Cardiac fibroblast (primary cell): ENCODE results near the gene WDR55.

Experiments used
- DNase-seq, 2 donors: peaks; one replicate each; pipeline versions ENCODE4 v3.0.0 to v3.0.0-alpha.2; 2010; ENCODE audit warnings: low read depth in 2 of 2
- H3K4me3 ChIP-seq, 2 donors: replicated peaks in 1 of 2; 1 replicate in 1 of 2; 2 replicates in 1 of 2; pipeline ENCODE4 v1.5.1; 2011; ENCODE audit warnings: low read depth in 2 of 2, low read length in 2 of 2, mild to moderate bottlenecking in 2 of 2, moderate library complexity in 1 of 2
- TF ChIP-seq, protein P1 (sequence below): IDR thresholded peaks from one replicate; pipeline ENCODE4 v1.5.1; 2011; ENCODE audit warnings: low read depth, mild to moderate bottlenecking, low read length, inconsistent platforms

Gene WDR55

DNA sequence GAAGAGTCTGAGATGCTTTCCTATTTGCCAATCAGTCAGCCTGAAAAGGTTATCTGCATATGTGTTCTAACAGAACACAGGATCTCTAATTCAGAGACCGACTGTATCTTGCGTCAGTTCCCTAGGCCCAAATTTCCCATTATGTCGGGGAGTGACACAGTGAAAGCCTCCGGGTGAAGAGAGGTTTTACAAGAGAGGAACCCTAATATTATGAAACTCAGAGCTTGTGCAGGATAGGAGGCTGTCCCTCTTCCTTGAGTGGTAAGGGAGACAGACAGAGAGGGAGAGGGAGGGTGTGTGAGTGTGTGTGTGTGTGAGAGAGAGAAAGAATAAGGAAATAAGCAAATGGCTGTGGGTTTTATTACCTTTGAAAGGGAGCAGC, 33.7 kb upstream of the WDR55 start:
- H3K4me3 ChIP-seq, result no peak overlapping the region
- DNase-seq, result no peak
- TF ChIP-seq, protein P1, sequence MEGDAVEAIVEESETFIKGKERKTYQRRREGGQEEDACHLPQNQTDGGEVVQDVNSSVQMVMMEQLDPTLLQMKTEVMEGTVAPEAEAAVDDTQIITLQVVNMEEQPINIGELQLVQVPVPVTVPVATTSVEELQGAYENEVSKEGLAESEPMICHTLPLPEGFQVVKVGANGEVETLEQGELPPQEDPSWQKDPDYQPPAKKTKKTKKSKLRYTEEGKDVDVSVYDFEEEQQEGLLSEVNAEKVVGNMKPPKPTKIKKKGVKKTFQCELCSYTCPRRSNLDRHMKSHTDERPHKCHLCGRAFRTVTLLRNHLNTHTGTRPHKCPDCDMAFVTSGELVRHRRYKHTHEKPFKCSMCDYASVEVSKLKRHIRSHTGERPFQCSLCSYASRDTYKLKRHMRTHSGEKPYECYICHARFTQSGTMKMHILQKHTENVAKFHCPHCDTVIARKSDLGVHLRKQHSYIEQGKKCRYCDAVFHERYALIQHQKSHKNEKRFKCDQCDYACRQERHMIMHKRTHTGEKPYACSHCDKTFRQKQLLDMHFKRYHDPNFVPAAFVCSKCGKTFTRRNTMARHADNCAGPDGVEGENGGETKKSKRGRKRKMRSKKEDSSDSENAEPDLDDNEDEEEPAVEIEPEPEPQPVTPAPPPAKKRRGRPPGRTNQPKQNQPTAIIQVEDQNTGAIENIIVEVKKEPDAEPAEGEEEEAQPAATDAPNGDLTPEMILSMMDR, result no peak

- DNase-seq, result no peak
- H3K4me3 ChIP-seq, result peak overlapping the region; percentile 40 to 48
- TF ChIP-seq, protein P1, result no peak
Measured at GRCh38 chr5:140631831-140632365, 32.8 kb upstream of the WDR55 start.

GRCh38 chr5:140632366-140633020, 32.2 kb upstream of the WDR55 start:
- peak overlapping the region; percentile 40 to 48 for H3K4me3 ChIP-seq
- TF ChIP-seq, protein P1, result peak; percentile 4
- peak; percentile 43 to 77 for DNase-seq

DNA sequence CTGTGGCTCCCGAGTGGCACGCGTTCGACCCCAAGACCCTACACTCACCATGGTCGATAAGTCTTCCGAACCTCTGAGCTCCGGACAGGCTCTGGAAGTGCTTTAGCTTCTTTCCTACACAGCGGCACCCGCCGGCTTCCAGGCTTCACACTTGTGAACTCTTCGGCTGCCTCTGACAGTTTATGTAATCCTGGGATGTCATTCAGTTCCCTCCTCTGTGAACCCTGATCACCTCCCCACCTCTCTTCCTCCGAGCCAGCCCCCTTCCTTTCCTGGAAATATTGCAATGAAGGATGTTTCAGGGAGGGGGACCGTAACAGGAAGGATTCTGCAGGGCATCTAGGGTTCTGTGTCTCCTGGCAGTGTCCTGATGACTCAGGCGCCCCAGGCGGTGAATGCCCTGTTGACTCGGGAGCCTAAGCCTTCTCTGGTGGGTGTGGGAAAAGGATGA, 31.7 kb upstream of the WDR55 start, which contains the start of gene CD14:
Gene CD14 (minus strand): TSS at position 155 of the 451 bp plus-strand sequence. CDS start 104 bp downstream, at position 51.
- TF ChIP-seq, protein P1, result no peak
- peak within 1 kb of the TSS; percentile 40 to 48 for H3K4me3 ChIP-seq
- peak; percentile 46 to 48 for DNase-seq

GRCh38 chr5:140633501-140633900, 31.2 kb upstream of the WDR55 start:
- H3K4me3 ChIP-seq, result no peak overlapping the region
- DNase-seq, result no peak
- TF ChIP-seq, protein P1, result no peak

GRCh38 chr5:140634103-140634502, 30.6 kb upstream of the WDR55 start:
- TF ChIP-seq, protein P1, result no peak
- no peak overlapping the region for H3K4me3 ChIP-seq
- DNase-seq, result no peak
